IMR-90 (cell line): ENCODE data around the gene ADGRV1. TPM values are rescaled to one million over a fixed set of nuclear protein-coding genes. Genes with fewer than 3 reads are reported as not detected.

ENCODE experiments used
- ATAC-seq: fragments of 200-7000 bp; cut with Tn5 transposase; 2 replicates; pipeline ENCODE4 v1.9.1; 2020; ENCODE audit warnings: low read depth, mild to moderate bottlenecking, moderate library complexity
- BruUV-seq: library from RNA; stranded (reverse); fragments of 400-500 nt; replicated peaks from 2 replicates; lab custom pipeline; 2021; lab: Mats Ljungman, UMichigan
- CTCF ChIA-PET: fragments of 300-600 bp; formaldehyde crosslinking; extraction: SDS; loops from one replicate; lab custom pipeline; 2021; ENCODE audit warnings: antibody characterized with exemption; lab: Yijun Ruan, JAX
- POLR2A ChIA-PET: fragments of 300-600 bp; sonication (Branson Sonifier 250); formaldehyde crosslinking; loops from one replicate; lab custom pipeline; 2022; ENCODE audit warnings: antibody characterized with exemption; ENCODE audit not compliant: unreplicated experiment; lab: Charles Lee
- DNase-seq: peaks from one replicate; pipeline ENCODE4 v3.0.0; 2013
- H2AFZ ChIP-seq: replicated peaks from 2 replicates; pipeline ENCODE3; 2013; ENCODE audit warnings: low read length, mild to moderate bottlenecking; ENCODE audit not compliant: poor library complexity
- H2AK5ac ChIP-seq: 2 replicates; pipeline ENCODE4 v1.6.1; 2013; ENCODE audit warnings: low read depth, low read length, inconsistent platforms
- H2AK9ac ChIP-seq: replicated peaks from 2 replicates; pipeline ENCODE3; 2013; ENCODE audit warnings: mild to moderate bottlenecking, low read depth, low read length, moderate library complexity; ENCODE audit not compliant: poor library complexity
- H2BK120ac ChIP-seq: 2 replicates; pipeline ENCODE4 v1.6.1; 2013; ENCODE audit warnings: low read depth, low read length, inconsistent platforms
- H2BK15ac ChIP-seq: 3 replicates; pipeline ENCODE4 v1.6.1; 2013; ENCODE audit warnings: low read depth, low read length, inconsistent platforms
- H2BK20ac ChIP-seq: 2 replicates; pipeline ENCODE4 v1.6.1; 2013; ENCODE audit warnings: low read depth, mild to moderate bottlenecking, inconsistent platforms, low read length, moderate library complexity
- H2BK5ac ChIP-seq: 2 replicates; pipeline ENCODE4 v1.6.1; 2013; ENCODE audit warnings: mild to moderate bottlenecking, low read depth, low read length, inconsistent platforms; ENCODE audit not compliant: poor library complexity, severe bottlenecking
- H3K14ac ChIP-seq: replicated peaks from 2 replicates; pipeline ENCODE4 v1.6.1; 2013; ENCODE audit warnings: low read depth, low read length, inconsistent platforms
- H3K18ac ChIP-seq: 2 replicates; pipeline ENCODE4 v1.6.1; 2013; ENCODE audit warnings: low read depth, low read length, control low read depth
- H3K23ac ChIP-seq: 2 replicates; pipeline ENCODE4 v1.6.1; 2013; ENCODE audit warnings: low read depth, low read length, inconsistent platforms
- H3K27ac ChIP-seq: 2 replicates; pipeline ENCODE4 v1.5.1; 2013; ENCODE audit warnings: mild to moderate bottlenecking, control low read depth, low read length; ENCODE audit not compliant: insufficient read depth
- H3K27me3 ChIP-seq: 2 replicates; pipeline ENCODE4 v1.6.1; 2013; ENCODE audit warnings: low read length; ENCODE audit not compliant: control insufficient read depth, insufficient read depth
- H3K36me3 ChIP-seq: 2 replicates; pipeline ENCODE4 v1.6.1; 2013; ENCODE audit warnings: low read length, mixed read lengths; ENCODE audit not compliant: control insufficient read depth, insufficient read depth
- H3K4ac ChIP-seq: 2 replicates; pipeline ENCODE4 v1.6.1; 2013; ENCODE audit warnings: low read depth, low read length, inconsistent platforms
- H3K4me1 ChIP-seq: 2 replicates; pipeline ENCODE4 v1.6.1; 2013; ENCODE audit warnings: low read length, mixed read lengths; ENCODE audit not compliant: control insufficient read depth, insufficient read depth
- H3K4me2 ChIP-seq: 2 replicates; pipeline ENCODE4 v1.6.1; 2013; ENCODE audit warnings: low read depth, mild to moderate bottlenecking, control low read depth, low read length, moderate library complexity
- H3K4me3 ChIP-seq: 2 replicates; pipeline ENCODE4 v1.5.1; 2013; ENCODE audit warnings: low read depth, mild to moderate bottlenecking, control low read depth, low read length, moderate library complexity; ENCODE audit not compliant: insufficient read depth
- H3K56ac ChIP-seq: 2 replicates; pipeline ENCODE4 v1.6.1; 2013; ENCODE audit warnings: low read length, inconsistent platforms; ENCODE audit not compliant: insufficient read depth; ENCODE audit errors: extremely low read depth
- H3K79me1 ChIP-seq, 2 experiments: 2 replicates each; pipeline ENCODE4 v1.6.1; 2013; ENCODE audit warnings: low read length in 2 of 2, inconsistent platforms in 1 of 2, low read depth in 1 of 2
- H3K9ac ChIP-seq: 2 replicates; pipeline ENCODE4 v1.6.1; 2013; ENCODE audit warnings: low read depth, low read length, control low read depth
- H3K9me1 ChIP-seq: 2 replicates; pipeline ENCODE4 v1.6.1; 2013; ENCODE audit warnings: low read length, inconsistent platforms; ENCODE audit not compliant: insufficient read depth
- H3K9me3 ChIP-seq: 2 replicates; pipeline ENCODE4 v1.6.1; 2013; ENCODE audit warnings: low read length; ENCODE audit not compliant: control insufficient read depth, insufficient read depth
- H4K20me1 ChIP-seq: 2 replicates; pipeline ENCODE4 v1.6.1; 2013; ENCODE audit warnings: low read length, inconsistent platforms; ENCODE audit not compliant: insufficient read depth
- H4K5ac ChIP-seq: 2 replicates; pipeline ENCODE4 v1.6.1; 2013; ENCODE audit warnings: mild to moderate bottlenecking, low read depth, low read length, control low read depth
- H4K8ac ChIP-seq, 2 experiments: 2 replicates each; pipeline ENCODE4 v1.6.1; 2013; ENCODE audit warnings: low read depth in 2 of 2, low read length in 2 of 2, control low read depth in 1 of 2, inconsistent platforms in 1 of 2
- H4K91ac ChIP-seq: 2 replicates; pipeline ENCODE4 v1.6.1; 2013; ENCODE audit warnings: low read depth, low read length, inconsistent platforms; ENCODE audit not compliant: insufficient read depth
- BHLHE40 ChIP-seq: fragments of 150-350 bp; IDR thresholded peaks from 2 replicates; pipeline ENCODE4 v1.6.1; 2016; ENCODE audit warnings: mild to moderate bottlenecking, low read depth, low read length
- CEBPB ChIP-seq: IDR thresholded peaks from 2 replicates; pipeline ENCODE4 v1.6.1; 2012; ENCODE audit warnings: low read depth, low read length, improper control_type of control experiment
- CHD1 ChIP-seq: IDR thresholded peaks from 2 replicates; pipeline ENCODE4 v1.6.1; 2012; ENCODE audit warnings: low read depth, low read length, improper control_type of control experiment
- FOS ChIP-seq: fragments of 150-350 bp; IDR thresholded peaks from 2 replicates; pipeline ENCODE4 v1.6.1; 2016; ENCODE audit warnings: low read depth, low read length
- MAFK ChIP-seq: IDR thresholded peaks from 2 replicates; pipeline ENCODE4 v1.6.1; 2012; ENCODE audit warnings: low read depth, low read length, improper control_type of control experiment
- MAZ ChIP-seq: IDR thresholded peaks from 2 replicates; pipeline ENCODE4 v1.6.1; 2012; ENCODE audit warnings: low read depth, mild to moderate bottlenecking, low read length, improper control_type of control experiment, moderate library complexity, borderline replicate concordance
- NFE2L2 ChIP-seq: fragments of 150-350 bp; IDR thresholded peaks from 2 replicates; pipeline ENCODE4 v1.6.1; 2016; ENCODE audit warnings: low read depth, mild to moderate bottlenecking, low read length
- POLR2A ChIP-seq: IDR thresholded peaks from 2 replicates; pipeline ENCODE4 v1.6.1; 2012; ENCODE audit warnings: mild to moderate bottlenecking, low read depth, low read length
- RAD21 ChIP-seq: IDR thresholded peaks from 2 replicates; pipeline ENCODE4 v1.6.1; 2012; ENCODE audit warnings: low read length, improper control_type of control experiment
- RFX5 ChIP-seq: IDR thresholded peaks from 2 replicates; pipeline ENCODE4 v1.8.0; 2012; ENCODE audit warnings: low read depth, mild to moderate bottlenecking, low read length, moderate library complexity
- SMC3 ChIP-seq: fragments of 150-350 bp; IDR thresholded peaks from 2 replicates; pipeline ENCODE4 v1.6.1; 2016; ENCODE audit warnings: low read depth, mild to moderate bottlenecking, antibody characterized with exemption, low read length, moderate library complexity
- WGBS, 2 experiments: methylation state at CpG; one replicate each; pipeline versions ENCODE4 v1.1.5 to v1.1.7; 2013; ENCODE audit warnings: missing lambda C conversion rate in 2 of 2; ENCODE audit not compliant: insufficient read length in 1 of 2; ENCODE audit errors: extremely low coverage in 2 of 2; 5-methylcytosine and 5-hydroxymethylcytosine counted together
- dilution Hi-C: fragments of 300-500 bp; cut with HindIII; formaldehyde crosslinking; loops from one replicate; pipeline ENCODE4 v1.14.3; 2018; ENCODE audit warnings: low sequenced_read_pairs; ENCODE audit not compliant: unreplicated experiment
- in situ Hi-C: fragments of 300-500 bp; cut with MboI; formaldehyde crosslinking; loops from 3 replicates; pipeline ENCODE4 v1.14.3; 2019; ENCODE audit warnings: low sequenced_read_pairs, inconsistent platforms, mixed read lengths
- intact Hi-C: fragments of 100-400 bp; cut with micrococcal nuclease; formaldehyde crosslinking; loops from 2 replicates; pipeline ENCODE4 v1.10.0; 2022
- polyA plus RNA-seq, 3 experiments: library from polyadenylated mRNA; depleted of rRNA; stranded (reverse); fragments of >200 nt; gene quantifications; 2 replicates each; pipeline ENCODE4 v1.2.3, GENCODE V29; 2012; ENCODE audit warnings: low replicate concordance in 1 of 3
- total RNA-seq: library from RNA; depleted of rRNA; stranded (reverse); fragments of >200 nt; gene quantifications from 2 replicates; pipeline ENCODE4 v1.2.3, GENCODE V29; 2012
- TF ChIP-seq, protein P1 (sequence below): fragments of 150-350 bp; IDR thresholded peaks from 2 replicates; pipeline ENCODE4 v1.6.1; 2016; ENCODE audit warnings: low read depth, mild to moderate bottlenecking, low read length, moderate library complexity, borderline replicate concordance
- TF ChIP-seq, protein P2 (sequence below): conservative IDR thresholded peaks from 2 replicates; pipeline ENCODE4 v1.5.1; 2012; ENCODE audit warnings: mild to moderate bottlenecking, low read depth, low read length, improper control_type of control experiment
- TF ChIP-seq, protein P3 (sequence below): fragments of 150-350 bp; IDR thresholded peaks from 2 replicates; pipeline ENCODE4 v1.6.1; 2017; ENCODE audit warnings: mild to moderate bottlenecking, antibody characterized with exemption, low read length, low read depth

Gene ADGRV1
- total and polyA plus RNA-seq, 2 of the 4 experiments (the other 2 are of a cell fraction): under 0.01 TPM; not detected in 1

GRCh38 chr5:90807496-90807895, 248.9 kb downstream of the ADGRV1 start:
- no peak overlapping the region for H4K8ac ChIP-seq
- no TSS peak for BruUV-seq
- no peaks in the 10 kb centered on the region; the same call in 1 of the 2 replicates for H3K27me3 ChIP-seq
- no peak overlapping the region for H2BK15ac ChIP-seq
- H3K4me3 ChIP-seq: no peak overlapping the region
- no peak overlapping the region for H3K4me2 ChIP-seq
- no peak overlapping the region for H2BK120ac ChIP-seq
- no peak overlapping the region for H3K56ac ChIP-seq
- no peaks in the 10 kb centered on the region for H3K79me1 ChIP-seq
- no peaks in the 10 kb centered on the region for H3K36me3 ChIP-seq
- H3K14ac ChIP-seq: no peak overlapping the region
- CTCF ChIA-PET: interaction anchor here (0.7 kb wide), 1 partner anchor 24 kb away, joined by 3 read pairs; no protein-coding TSS in a partner anchor
- in situ Hi-C loops: no loop called here
- H3K9me3 ChIP-seq: no peaks in the 10 kb centered on the region
- H2AK5ac ChIP-seq: no peak overlapping the region
- TF ChIP-seq, protein P1, sequence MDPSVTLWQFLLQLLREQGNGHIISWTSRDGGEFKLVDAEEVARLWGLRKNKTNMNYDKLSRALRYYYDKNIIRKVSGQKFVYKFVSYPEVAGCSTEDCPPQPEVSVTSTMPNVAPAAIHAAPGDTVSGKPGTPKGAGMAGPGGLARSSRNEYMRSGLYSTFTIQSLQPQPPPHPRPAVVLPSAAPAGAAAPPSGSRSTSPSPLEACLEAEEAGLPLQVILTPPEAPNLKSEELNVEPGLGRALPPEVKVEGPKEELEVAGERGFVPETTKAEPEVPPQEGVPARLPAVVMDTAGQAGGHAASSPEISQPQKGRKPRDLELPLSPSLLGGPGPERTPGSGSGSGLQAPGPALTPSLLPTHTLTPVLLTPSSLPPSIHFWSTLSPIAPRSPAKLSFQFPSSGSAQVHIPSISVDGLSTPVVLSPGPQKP: no peak
- TF ChIP-seq FOS: no peak
- no peak for TF ChIP-seq CEBPB
- TF ChIP-seq, protein P2, sequence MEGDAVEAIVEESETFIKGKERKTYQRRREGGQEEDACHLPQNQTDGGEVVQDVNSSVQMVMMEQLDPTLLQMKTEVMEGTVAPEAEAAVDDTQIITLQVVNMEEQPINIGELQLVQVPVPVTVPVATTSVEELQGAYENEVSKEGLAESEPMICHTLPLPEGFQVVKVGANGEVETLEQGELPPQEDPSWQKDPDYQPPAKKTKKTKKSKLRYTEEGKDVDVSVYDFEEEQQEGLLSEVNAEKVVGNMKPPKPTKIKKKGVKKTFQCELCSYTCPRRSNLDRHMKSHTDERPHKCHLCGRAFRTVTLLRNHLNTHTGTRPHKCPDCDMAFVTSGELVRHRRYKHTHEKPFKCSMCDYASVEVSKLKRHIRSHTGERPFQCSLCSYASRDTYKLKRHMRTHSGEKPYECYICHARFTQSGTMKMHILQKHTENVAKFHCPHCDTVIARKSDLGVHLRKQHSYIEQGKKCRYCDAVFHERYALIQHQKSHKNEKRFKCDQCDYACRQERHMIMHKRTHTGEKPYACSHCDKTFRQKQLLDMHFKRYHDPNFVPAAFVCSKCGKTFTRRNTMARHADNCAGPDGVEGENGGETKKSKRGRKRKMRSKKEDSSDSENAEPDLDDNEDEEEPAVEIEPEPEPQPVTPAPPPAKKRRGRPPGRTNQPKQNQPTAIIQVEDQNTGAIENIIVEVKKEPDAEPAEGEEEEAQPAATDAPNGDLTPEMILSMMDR: no peak
- no peak for TF ChIP-seq SMC3
- no peak for TF ChIP-seq BHLHE40
- TF ChIP-seq, protein P3, sequence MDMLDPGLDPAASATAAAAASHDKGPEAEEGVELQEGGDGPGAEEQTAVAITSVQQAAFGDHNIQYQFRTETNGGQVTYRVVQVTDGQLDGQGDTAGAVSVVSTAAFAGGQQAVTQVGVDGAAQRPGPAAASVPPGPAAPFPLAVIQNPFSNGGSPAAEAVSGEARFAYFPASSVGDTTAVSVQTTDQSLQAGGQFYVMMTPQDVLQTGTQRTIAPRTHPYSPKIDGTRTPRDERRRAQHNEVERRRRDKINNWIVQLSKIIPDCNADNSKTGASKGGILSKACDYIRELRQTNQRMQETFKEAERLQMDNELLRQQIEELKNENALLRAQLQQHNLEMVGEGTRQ: no peak
- no peak for TF ChIP-seq MAZ
- no peak for TF ChIP-seq NFE2L2
- TF ChIP-seq POLR2A: no peak
- TF ChIP-seq CHD1: no peak
- no peak for TF ChIP-seq RFX5
- TF ChIP-seq MAFK: no peak
- TF ChIP-seq RAD21: no peak
- H3K23ac ChIP-seq: no peak overlapping the region
- no peak overlapping the region for H3K4ac ChIP-seq
- H3K4me1 ChIP-seq: no peaks in the 10 kb centered on the region
- no peak overlapping the region for H2AFZ ChIP-seq
- no CpG with 5 or more reads among the region's 6 CpGs for WGBS, 2 experiments
- dilution Hi-C loops: no loop called here
- H4K5ac ChIP-seq: no peak overlapping the region
- ATAC-seq (no peak), DNase-seq (no peak)
- no peak overlapping the region for H3K27ac ChIP-seq
- intact Hi-C loops: no loop called here
- no peak overlapping the region for H3K18ac ChIP-seq
- H3K9ac ChIP-seq: no peak overlapping the region
- POLR2A ChIA-PET: no interaction called here
- no peak overlapping the region for H2AK9ac ChIP-seq
- no peak overlapping the region for H2BK20ac ChIP-seq
- H4K20me1 ChIP-seq: no peaks in the 10 kb centered on the region
- no peaks in the 10 kb centered on the region for H3K9me1 ChIP-seq
- no peak overlapping the region for H2BK5ac ChIP-seq
- no peak overlapping the region for H4K91ac ChIP-seq
